ENCODE results near the gene ZMYND8. TPM values are rescaled to one million over a fixed set of nuclear protein-coding genes. Genes with fewer than 3 reads are reported as not detected.

Gene ZMYND8
- total RNA-seq, 1 experiment from 2014 or later, result 29.0 TPM

DNA sequence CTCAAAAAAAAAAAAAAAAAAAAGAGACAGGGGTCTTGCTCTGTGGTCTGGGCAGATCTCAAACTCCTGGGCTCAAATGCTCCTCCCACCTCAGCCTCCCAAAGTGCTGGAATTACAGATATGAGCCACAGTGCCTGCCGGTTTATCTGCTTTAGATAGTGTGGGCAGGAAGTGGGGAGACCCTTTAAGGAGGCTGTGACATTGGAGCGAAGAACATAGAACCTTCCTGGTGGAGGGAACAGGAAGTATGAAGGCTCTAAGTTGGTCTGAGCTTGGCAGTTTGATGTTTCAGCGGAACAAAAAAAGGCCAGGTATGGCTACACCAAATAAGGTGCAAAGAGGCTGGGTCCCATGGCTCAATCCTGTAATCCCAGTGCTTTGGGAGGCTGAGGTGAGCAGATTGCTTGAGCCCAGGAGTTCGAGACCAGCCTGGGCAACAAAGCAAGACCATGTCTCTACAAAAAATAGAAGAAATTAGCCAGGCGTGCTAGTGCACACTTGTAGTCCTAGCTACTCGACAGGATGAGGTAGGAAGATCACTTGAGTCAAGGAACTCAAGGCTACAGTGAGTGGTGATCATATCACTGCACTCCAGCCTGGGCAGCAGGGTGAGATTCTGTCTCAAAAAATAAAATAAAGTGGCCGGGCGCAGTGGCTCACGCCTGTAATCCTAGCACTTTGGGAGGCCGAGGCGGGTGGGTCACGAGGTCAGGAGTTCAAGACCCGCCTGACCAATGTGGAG, 8.7 kb upstream of the ZMYND8 start:
- ChIA-PET POLR2A (no interaction called here), RAD21 (ENCODE audit: low non-redundant PET in 1 of 2, low total read pairs in 2 of 2, uncharacterized antibody in 2 of 2, unreplicated experiment in 2 of 2) (no interaction called here), CTCF (no interaction called here)
- no peak for ATAC-seq
- H3K27me3 ChIP-seq (ENCODE audit: insufficient read depth, low read length), result no peaks in the 10 kb centered on the region
- H3K9me2 ChIP-seq (ENCODE audit: insufficient read depth), result no peaks in the 10 kb centered on the region
- H3K9me3 ChIP-seq (ENCODE audit: control insufficient read depth in 1 of 2, insufficient read depth in 1 of 2, low read depth in 1 of 2, low read length in 2 of 2), result no peaks in the 10 kb centered on the region
- H3K4me2 ChIP-seq (ENCODE audit: low read length), result no peak overlapping the region
- H3K36me3 ChIP-seq (ENCODE audit: control insufficient read depth in 1 of 2, insufficient read depth in 2 of 2, low read length in 2 of 2), result no peaks in the 10 kb centered on the region
- H2AFZ ChIP-seq (ENCODE audit: low read depth, low read length, poor library complexity, severe bottlenecking), result no peak overlapping the region
- BruUV-seq (replicated peaks), result no TSS peak
- H3K79me2 ChIP-seq (ENCODE audit: insufficient read depth, low read length), result no peaks in the 10 kb centered on the region
- no peak overlapping the region for H3K4me3 ChIP-seq (replicated peaks in 1 of 2; ENCODE audit: low read depth in 1 of 2, low read length in 2 of 2)
- H3K9ac ChIP-seq (ENCODE audit: low read length), result no peak overlapping the region
- no peaks in the 10 kb centered on the region for H4K20me1 ChIP-seq (ENCODE audit: insufficient read depth)
- no peak overlapping the region for H3K27ac ChIP-seq (ENCODE audit: low read depth, low read length)
- H3K4me1 ChIP-seq (ENCODE audit: control insufficient read depth in 1 of 2, insufficient read depth in 2 of 2, low read length in 2 of 2), result peaks cover 22 to 23% of the 10 kb centered on the region in 2 experiments
- no peak for DNase-seq (ENCODE audit: low read depth, low spot score)
- intact Hi-C loops (cut with micrococcal nuclease), result no loop called here
- TF ChIP-seq EZH2 (IDR thresholded peaks at IDR 0.05) (no peak), EGR1 (IDR thresholded peaks at IDR 0.05; ENCODE audit: low read depth) (no peak), ELF1 (IDR thresholded peaks at IDR 0.05; ENCODE audit: borderline replicate concordance, low read depth) (no peak), TCF7L2 (IDR thresholded peaks at IDR 0.05; ENCODE audit: borderline replicate concordance, extremely low read depth, insufficient read depth, insufficient read length) (no peak), EZH2phosphoT487 (IDR thresholded peaks at IDR 0.05; ENCODE audit: borderline replicate concordance) (no peak), RAD21 (IDR thresholded peaks at IDR 0.05; ENCODE audit: low read depth) (no peak), JUND (IDR thresholded peaks at IDR 0.05) (no peak), POLR2AphosphoS5 (IDR thresholded peaks at IDR 0.05; ENCODE audit: low read depth, low read length) (no peak), YY1 (IDR thresholded peaks at IDR 0.05; ENCODE audit: extremely low read depth, insufficient replicate concordance, low read depth, low read length) (no peak), SIN3A (IDR thresholded peaks at IDR 0.05; ENCODE audit: low read depth) (no peak), ZFX (IDR thresholded peaks at IDR 0.05) (no peak), CBX3 (IDR thresholded peaks at IDR 0.05; ENCODE audit: low read depth) (no peak)
- TF ChIP-seq, protein P1, sequence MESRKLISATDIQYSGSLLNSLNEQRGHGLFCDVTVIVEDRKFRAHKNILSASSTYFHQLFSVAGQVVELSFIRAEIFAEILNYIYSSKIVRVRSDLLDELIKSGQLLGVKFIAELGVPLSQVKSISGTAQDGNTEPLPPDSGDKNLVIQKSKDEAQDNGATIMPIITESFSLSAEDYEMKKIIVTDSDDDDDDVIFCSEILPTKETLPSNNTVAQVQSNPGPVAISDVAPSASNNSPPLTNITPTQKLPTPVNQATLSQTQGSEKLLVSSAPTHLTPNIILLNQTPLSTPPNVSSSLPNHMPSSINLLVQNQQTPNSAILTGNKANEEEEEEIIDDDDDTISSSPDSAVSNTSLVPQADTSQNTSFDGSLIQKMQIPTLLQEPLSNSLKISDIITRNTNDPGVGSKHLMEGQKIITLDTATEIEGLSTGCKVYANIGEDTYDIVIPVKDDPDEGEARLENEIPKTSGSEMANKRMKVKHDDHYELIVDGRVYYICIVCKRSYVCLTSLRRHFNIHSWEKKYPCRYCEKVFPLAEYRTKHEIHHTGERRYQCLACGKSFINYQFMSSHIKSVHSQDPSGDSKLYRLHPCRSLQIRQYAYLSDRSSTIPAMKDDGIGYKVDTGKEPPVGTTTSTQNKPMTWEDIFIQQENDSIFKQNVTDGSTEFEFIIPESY (IDR thresholded peaks at IDR 0.05; ENCODE audit: extremely low read depth, insufficient replicate concordance, low read length), result no peak
- TF ChIP-seq, protein P2, sequence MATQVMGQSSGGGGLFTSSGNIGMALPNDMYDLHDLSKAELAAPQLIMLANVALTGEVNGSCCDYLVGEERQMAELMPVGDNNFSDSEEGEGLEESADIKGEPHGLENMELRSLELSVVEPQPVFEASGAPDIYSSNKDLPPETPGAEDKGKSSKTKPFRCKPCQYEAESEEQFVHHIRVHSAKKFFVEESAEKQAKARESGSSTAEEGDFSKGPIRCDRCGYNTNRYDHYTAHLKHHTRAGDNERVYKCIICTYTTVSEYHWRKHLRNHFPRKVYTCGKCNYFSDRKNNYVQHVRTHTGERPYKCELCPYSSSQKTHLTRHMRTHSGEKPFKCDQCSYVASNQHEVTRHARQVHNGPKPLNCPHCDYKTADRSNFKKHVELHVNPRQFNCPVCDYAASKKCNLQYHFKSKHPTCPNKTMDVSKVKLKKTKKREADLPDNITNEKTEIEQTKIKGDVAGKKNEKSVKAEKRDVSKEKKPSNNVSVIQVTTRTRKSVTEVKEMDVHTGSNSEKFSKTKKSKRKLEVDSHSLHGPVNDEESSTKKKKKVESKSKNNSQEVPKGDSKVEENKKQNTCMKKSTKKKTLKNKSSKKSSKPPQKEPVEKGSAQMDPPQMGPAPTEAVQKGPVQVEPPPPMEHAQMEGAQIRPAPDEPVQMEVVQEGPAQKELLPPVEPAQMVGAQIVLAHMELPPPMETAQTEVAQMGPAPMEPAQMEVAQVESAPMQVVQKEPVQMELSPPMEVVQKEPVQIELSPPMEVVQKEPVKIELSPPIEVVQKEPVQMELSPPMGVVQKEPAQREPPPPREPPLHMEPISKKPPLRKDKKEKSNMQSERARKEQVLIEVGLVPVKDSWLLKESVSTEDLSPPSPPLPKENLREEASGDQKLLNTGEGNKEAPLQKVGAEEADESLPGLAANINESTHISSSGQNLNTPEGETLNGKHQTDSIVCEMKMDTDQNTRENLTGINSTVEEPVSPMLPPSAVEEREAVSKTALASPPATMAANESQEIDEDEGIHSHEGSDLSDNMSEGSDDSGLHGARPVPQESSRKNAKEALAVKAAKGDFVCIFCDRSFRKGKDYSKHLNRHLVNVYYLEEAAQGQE (IDR thresholded peaks at IDR 0.05; ENCODE audit: low read depth), result no peak

Measured in HCT116 (cell line).